Spleen (tissue), 11 donors: ENCODE data around the gene GDF2. TPM values are rescaled to one million over a fixed set of nuclear protein-coding genes. Genes with fewer than 3 reads are reported as not detected.

Experiments used
- DNase-seq: peaks from one replicate; pipeline ENCODE4 v3.0.0-alpha.2; 2020
- H3K27ac ChIP-seq, 8 donors: fragments of 200-600 bp; sonication (generic) in 7 of 8; 1 replicate in 4 of 8; 2 replicates in 4 of 8; pipeline versions ENCODE4 v1.5.0 to v1.8.0; 2016 to 2021; ENCODE audit warnings: inconsistent platforms in 4 of 8, mild to moderate bottlenecking in 4 of 8, moderate library complexity in 1 of 8
- H3K27me3 ChIP-seq, 7 donors: fragments of 200-600 bp; sonication (generic) in 6 of 7; replicated peaks in 1 of 7; 1 replicate in 4 of 7; 2 replicates in 3 of 7; pipeline versions ENCODE4 v1.5.0 to v1.8.0; 2016 to 2021; ENCODE audit warnings: inconsistent platforms in 3 of 7, mild to moderate bottlenecking in 1 of 7
- H3K36me3 ChIP-seq, 6 donors: fragments of 200-600 bp; sonication (generic) in 5 of 6; 1 replicate in 4 of 6; 2 replicates in 2 of 6; pipeline versions ENCODE4 v1.5.0 to v1.8.0; 2016 to 2021; ENCODE audit warnings: inconsistent platforms in 2 of 6
- H3K4me1 ChIP-seq, 6 donors: fragments of 200-600 bp; sonication (generic) in 5 of 6; 1 replicate in 3 of 6; 2 replicates in 3 of 6; pipeline versions ENCODE4 v1.5.0 to v1.8.0; 2016 to 2021; ENCODE audit warnings: inconsistent platforms in 3 of 6
- H3K4me3 ChIP-seq, 8 donors: fragments of 200-600 bp; sonication (generic) in 7 of 8; 1 replicate in 4 of 8; 2 replicates in 4 of 8; pipeline versions ENCODE4 v1.5.0 to v1.8.0; 2016 to 2021; ENCODE audit warnings: inconsistent platforms in 4 of 8, mild to moderate bottlenecking in 4 of 8, moderate library complexity in 2 of 8
- H3K9me3 ChIP-seq, 8 donors: fragments of 200-600 bp; sonication (generic) in 7 of 8; 1 replicate in 4 of 8; 2 replicates in 4 of 8; pipeline versions ENCODE4 v1.5.0 to v1.8.0; 2016 to 2021; ENCODE audit warnings: inconsistent platforms in 4 of 8
- POLR2A ChIP-seq, 3 donors: fragments of 450-650 bp; IDR thresholded peaks; one replicate each; pipeline ENCODE4 v1.5.1; 2017; ENCODE audit warnings: antibody characterized with exemption in 3 of 3, mild to moderate bottlenecking in 1 of 3
- POLR2AphosphoS5 ChIP-seq, 3 donors: sonication (generic); formaldehyde crosslinking; IDR thresholded peaks; one replicate each; pipeline ENCODE4 v1.5.1; 2017; ENCODE audit warnings: antibody characterized with exemption in 3 of 3
- WGBS, 5 donors: extraction: QIAGEN DNeasy Blood & Tissue Kit in 3 of 5; methylation state at CpG; one replicate each; pipeline versions ENCODE4 v1.1.5 to v1.1.7; 2013 to 2018; 5-methylcytosine and 5-hydroxymethylcytosine counted together
- intact Hi-C: fragments of 100-400 bp; cut with DNase I; formaldehyde crosslinking; loops from one replicate; pipeline ENCODE4 v1.15.0; 2023; ENCODE audit warnings: low total_unique reads
- polyA plus RNA-seq, 3 donors: library from polyadenylated mRNA; stranded (reverse); fragments of 200-250 nt; gene quantifications; one replicate each; pipeline ENCODE4 v1.2.1, GENCODE V29; 2013
- total RNA-seq, 7 donors: library from RNA; depleted of rRNA in 3 of 7; stranded (reverse); fragments of >200 nt in 3 of 7; fragmentation: NEBNext Ultra II Directional in 4 of 7; extraction: Animal tissue kit (Norgen Biotek cat#: 25700) in 4 of 7; gene quantifications; one replicate each; pipeline versions ENCODE4 v1.1.0 to v1.2.1, GENCODE V29; 2016 to 2021
- TF ChIP-seq, protein P1 (sequence below), 11 experiments: fragments of 200-600 bp in 7 of 11; fragments of 450-650 bp in 4 of 11; sonication (generic) in 4 of 11; IDR thresholded peaks in 8 of 11; conservative IDR thresholded peaks in 3 of 11; 1 replicate in 7 of 11; 2 replicates in 4 of 11; pipeline versions ENCODE4 v1.4.0 to v1.8.0; 2016 to 2021; ENCODE audit warnings: antibody characterized with exemption in 11 of 11, inconsistent platforms in 4 of 11, mild to moderate bottlenecking in 1 of 11
- donor health status: healthy with polysubstance abuse.
- donor health status: DM: no; HTN: no; CAD: no; lungs with moderate emphysema.
- donor health status: DM: no; HTN: no; CAD: no.
- donor health status: Bipolar disorder and iron deficiency.
- donor health status: healthy.
- donor health status: DM: no; HTN: no; CAD: no.
- donor health status: DM: yes; HTN: yes; CAD: no.

The GDF2 gene
- total and polyA plus RNA-seq, 10 donors = not detected

DNA sequence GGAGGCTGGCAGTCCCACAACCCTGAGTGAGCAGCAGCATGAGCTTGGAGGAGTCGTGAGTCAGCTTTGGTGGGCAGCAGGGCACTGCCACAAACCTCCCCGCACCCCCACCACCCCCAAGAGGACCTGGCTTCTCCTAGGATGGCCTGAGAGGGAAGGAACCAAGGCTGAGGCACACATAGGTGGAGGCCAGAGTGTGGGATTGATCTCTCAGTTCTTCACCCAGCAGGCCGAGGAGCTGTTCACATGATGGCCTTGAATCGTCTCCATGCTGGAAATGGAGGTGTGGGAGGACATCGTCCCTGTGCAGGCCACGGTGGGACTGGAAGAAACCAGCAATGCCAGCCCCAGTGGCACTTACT is 39.6 kb upstream of the GDF2 start:
- no peak for DNase-seq
- Histone ChIP-seq H3K9me3 (no peaks in the 10 kb centered on the region), H3K4me1 (peaks cover 0 to 21% (median 0%) of the 10 kb centered on the region in 6 donors), H3K27me3 (no peaks in the 10 kb centered on the region), H3K4me3 (no peak overlapping the region), H3K27ac (no peak overlapping the region), H3K36me3 (no peaks in the 10 kb centered on the region)
- no peak for TF ChIP-seq POLR2A (IDR thresholded peaks at IDR 0.05)
- TF ChIP-seq, protein P1, sequence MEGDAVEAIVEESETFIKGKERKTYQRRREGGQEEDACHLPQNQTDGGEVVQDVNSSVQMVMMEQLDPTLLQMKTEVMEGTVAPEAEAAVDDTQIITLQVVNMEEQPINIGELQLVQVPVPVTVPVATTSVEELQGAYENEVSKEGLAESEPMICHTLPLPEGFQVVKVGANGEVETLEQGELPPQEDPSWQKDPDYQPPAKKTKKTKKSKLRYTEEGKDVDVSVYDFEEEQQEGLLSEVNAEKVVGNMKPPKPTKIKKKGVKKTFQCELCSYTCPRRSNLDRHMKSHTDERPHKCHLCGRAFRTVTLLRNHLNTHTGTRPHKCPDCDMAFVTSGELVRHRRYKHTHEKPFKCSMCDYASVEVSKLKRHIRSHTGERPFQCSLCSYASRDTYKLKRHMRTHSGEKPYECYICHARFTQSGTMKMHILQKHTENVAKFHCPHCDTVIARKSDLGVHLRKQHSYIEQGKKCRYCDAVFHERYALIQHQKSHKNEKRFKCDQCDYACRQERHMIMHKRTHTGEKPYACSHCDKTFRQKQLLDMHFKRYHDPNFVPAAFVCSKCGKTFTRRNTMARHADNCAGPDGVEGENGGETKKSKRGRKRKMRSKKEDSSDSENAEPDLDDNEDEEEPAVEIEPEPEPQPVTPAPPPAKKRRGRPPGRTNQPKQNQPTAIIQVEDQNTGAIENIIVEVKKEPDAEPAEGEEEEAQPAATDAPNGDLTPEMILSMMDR (IDR thresholded peaks at IDR 0.05 in 8 of 11, conservative IDR thresholded peaks at IDR 0.05 in 3 of 11) = no peak
- no peak for TF ChIP-seq POLR2AphosphoS5 (IDR thresholded peaks at IDR 0.05)
- 81 to 92% (median 88%) methylated on average over 4 to 6 of the region's 6 CpGs for WGBS, 5 donors
- intact Hi-C loops = no loop called here

DNA sequence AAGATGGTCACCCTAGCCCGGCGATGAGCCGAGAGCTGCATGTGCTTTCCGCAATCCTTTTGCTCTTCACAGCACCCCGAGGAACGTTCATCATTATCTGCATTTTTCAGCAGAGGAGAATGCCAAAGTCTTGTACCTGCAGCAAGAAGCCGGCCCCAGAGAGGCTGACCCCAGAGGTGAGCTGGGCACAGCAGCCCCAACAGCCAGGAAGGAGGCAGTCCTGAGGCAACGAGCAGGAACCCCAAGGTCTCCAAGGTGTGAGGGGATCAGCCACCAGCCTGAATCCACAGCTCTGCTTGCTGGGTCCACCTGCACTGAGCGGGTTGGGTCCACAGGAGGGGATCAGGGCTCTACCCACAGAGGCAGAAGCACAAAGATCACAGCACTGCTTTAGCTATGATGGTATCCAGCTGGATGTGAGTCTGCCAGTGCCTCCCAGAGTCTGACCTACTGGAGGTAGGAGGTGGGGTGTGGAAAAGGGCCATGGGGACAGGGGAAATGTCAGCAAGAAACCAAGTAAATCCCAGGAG is 39.1 kb upstream of the GDF2 start:
- Histone ChIP-seq H3K36me3 (no peaks in the 10 kb centered on the region), H3K9me3 (no peaks in the 10 kb centered on the region), H3K4me3 (no peak overlapping the region), H3K4me1 (peaks cover 0 to 20% (median 0%) of the 10 kb centered on the region in 6 donors), H3K27me3 (no peaks in the 10 kb centered on the region), H3K27ac (no peak overlapping the region)
- intact Hi-C loops = no loop called here
- WGBS, 5 donors = 82 to 93% (median 86%) methylated on average over 9 of the region's 9 CpGs
- no peak for DNase-seq
- TF ChIP-seq POLR2AphosphoS5 (IDR thresholded peaks at IDR 0.05) (no peak), POLR2A (IDR thresholded peaks at IDR 0.05) (no peak)
- TF ChIP-seq, protein P1 (IDR thresholded peaks at IDR 0.05 in 8 of 11, conservative IDR thresholded peaks at IDR 0.05 in 3 of 11) = no peak

DNA sequence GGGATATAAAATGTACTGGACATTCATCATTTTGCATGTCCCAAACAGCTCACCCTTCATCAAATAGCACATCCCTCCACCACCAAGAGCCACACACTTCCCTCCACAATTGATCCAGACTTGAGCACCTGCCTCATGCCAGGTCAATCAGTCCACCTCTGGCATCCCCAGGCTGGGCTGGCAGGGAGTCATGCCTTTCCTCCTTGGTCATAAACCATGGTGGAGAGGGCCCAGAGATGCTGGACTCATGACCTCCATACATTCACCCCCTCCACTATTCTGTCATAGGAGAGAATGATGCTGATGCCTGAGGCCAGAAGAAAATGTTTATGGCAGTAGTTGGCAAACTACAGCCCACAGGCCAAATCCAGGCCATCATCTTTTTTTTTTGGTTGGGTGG is 38.4 kb upstream of the GDF2 start:
- intact Hi-C loops = no loop called here
- H3K27ac ChIP-seq = no peak overlapping the region
- no peak overlapping the region for H3K4me3 ChIP-seq
- DNase-seq = no peak
- H3K9me3 ChIP-seq = no peaks in the 10 kb centered on the region
- no peaks in the 10 kb centered on the region for H3K36me3 ChIP-seq
- H3K27me3 ChIP-seq = peaks cover 0 to 2% (median 0%) of the 10 kb centered on the region in 7 donors
- H3K4me1 ChIP-seq = peaks cover 0 to 20% (median 0%) of the 10 kb centered on the region in 6 donors
- no peak for TF ChIP-seq POLR2A (IDR thresholded peaks at IDR 0.05)
- no peak for TF ChIP-seq POLR2AphosphoS5 (IDR thresholded peaks at IDR 0.05)
- TF ChIP-seq, protein P1 (IDR thresholded peaks at IDR 0.05 in 8 of 11, conservative IDR thresholded peaks at IDR 0.05 in 3 of 11) = no peak

DNA sequence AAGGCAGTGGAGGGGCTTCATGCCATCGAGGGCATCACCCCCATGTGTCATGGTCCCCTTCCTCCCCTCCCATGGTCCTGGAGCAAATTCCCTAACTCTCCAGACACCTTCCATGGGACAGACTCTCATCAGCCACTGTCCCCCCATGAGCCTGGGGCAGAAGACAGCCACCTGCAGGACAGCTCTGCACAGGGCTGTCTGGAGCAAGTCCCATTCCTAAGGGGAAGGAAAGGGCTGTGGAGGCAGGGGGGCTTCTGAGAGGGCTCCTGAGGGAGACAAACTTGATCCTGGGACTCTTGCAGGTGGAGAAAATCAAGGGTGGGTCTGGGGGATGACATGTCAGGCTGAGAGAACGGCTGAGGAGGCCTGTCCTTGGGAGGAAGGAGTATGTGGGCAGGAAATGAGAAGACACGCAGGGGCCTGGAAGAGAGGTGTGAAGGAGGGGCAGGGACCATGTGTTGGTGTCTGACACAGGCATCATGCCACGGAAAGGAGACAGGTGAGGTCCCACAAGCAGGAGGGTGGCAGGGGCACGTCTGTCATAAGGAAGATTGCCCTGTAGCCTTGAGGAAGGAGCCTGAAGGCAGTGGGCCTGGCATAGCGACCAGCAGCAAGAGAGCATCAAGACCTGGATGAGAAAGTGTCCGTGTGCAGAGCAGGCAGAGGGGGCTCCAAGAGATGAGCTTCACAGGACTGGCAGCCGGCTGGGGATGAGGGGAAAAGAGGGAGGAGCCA is 36.7 kb upstream of the GDF2 start:
- H3K4me3 ChIP-seq = no peak overlapping the region
- 65 to 73% (median 67%) methylated on average over 8 of the region's 8 CpGs for WGBS, 5 donors
- no peak for TF ChIP-seq POLR2AphosphoS5 (IDR thresholded peaks at IDR 0.05)
- TF ChIP-seq POLR2A (IDR thresholded peaks at IDR 0.05) = no peak
- TF ChIP-seq, protein P1 (IDR thresholded peaks at IDR 0.05 in 8 of 11, conservative IDR thresholded peaks at IDR 0.05 in 3 of 11) = no peak
- DNase-seq = no peak
- peaks cover 0 to 20% (median 0%) of the 10 kb centered on the region in 6 donors for H3K4me1 ChIP-seq
- no peak overlapping the region for H3K27ac ChIP-seq
- intact Hi-C loops = no loop called here
- H3K27me3 ChIP-seq = peaks cover 0 to 9% (median 0%) of the 10 kb centered on the region in 7 donors
- no peaks in the 10 kb centered on the region for H3K9me3 ChIP-seq
- H3K36me3 ChIP-seq = no peaks in the 10 kb centered on the region
